HL-60/S4 treated with phorbol 12-myristate 13-acetate at 8.2 ng/mL for 4 days and 3 days (cell line): ENCODE data around the gene UBTD1.
"Not testable (repeated sequence)": the region's sequence is repeated elsewhere in the genome, so short reads cannot be mapped to it uniquely, and the experiment has no call there.

Experiments
- in situ Hi-C: fragments of 300-500 bp; cut with MboI; formaldehyde crosslinking; loops from 2 replicates; pipeline ENCODE4 v1.15.0; 2022; ENCODE audit warnings: low sequenced_read_pairs

UBTD1 gene

GRCh38 chr10:97537186-97537869 lies 38.6 kb downstream of the UBTD1 start:
- in situ Hi-C loops: no loop called here

- in situ Hi-C loops: no loop called here
Observed at GRCh38 chr10:97538411-97538810, 39.7 kb downstream of the UBTD1 start.

- in situ Hi-C loops: no loop called here
Observed at GRCh38 chr10:97538839-97539238, 40.1 kb downstream of the UBTD1 start.

- in situ Hi-C loops: no loop called here
Observed at GRCh38 chr10:97539523-97540200, 40.9 kb downstream of the UBTD1 start.

GRCh38 chr10:97540669-97541500 lies 42.2 kb downstream of the UBTD1 start:
- in situ Hi-C loops: no loop called here

- in situ Hi-C loops: no loop called here
Observed at GRCh38 chr10:97542169-97543024, 43.7 kb downstream of the UBTD1 start.

GRCh38 chr10:97543025-97543546 lies 44.4 kb downstream of the UBTD1 start:
- in situ Hi-C loops: no loop called here

GRCh38 chr10:97546456-97547270 lies 47.9 kb downstream of the UBTD1 start:
- in situ Hi-C loops: no loop called here

- in situ Hi-C loops: no loop called here
Observed at GRCh38 chr10:97547271-97547600, 48.5 kb downstream of the UBTD1 start.

GRCh38 chr10:97547962-97548361 lies 49.2 kb downstream of the UBTD1 start:
- in situ Hi-C loops: no loop called here

GRCh38 chr10:97548828-97549455 lies 50.2 kb downstream of the UBTD1 start:
- in situ Hi-C loops: no loop called here

GRCh38 chr10:97549587-97550322 lies 51.0 kb downstream of the UBTD1 start:
- in situ Hi-C loops: no loop called here

GRCh38 chr10:97550336-97551149 lies 51.8 kb downstream of the UBTD1 start:
- in situ Hi-C loops: no loop called here

- in situ Hi-C loops: no loop called here
Observed at GRCh38 chr10:97551271-97551670, 52.5 kb downstream of the UBTD1 start.

GRCh38 chr10:97553575-97554031 lies 54.9 kb downstream of the UBTD1 start:
- in situ Hi-C loops: no loop called here

GRCh38 chr10:97554336-97554735 lies 55.6 kb downstream of the UBTD1 start:
- in situ Hi-C loops: not testable (repeated sequence)

GRCh38 chr10:97555541-97555940 lies 56.8 kb downstream of the UBTD1 start:
- in situ Hi-C loops: not testable (repeated sequence)
